Measurements from ENCODE around the gene CGREF1. TPM values are rescaled to one million over a fixed set of nuclear protein-coding genes. Genes with fewer than 3 reads are reported as not detected.

Gene CGREF1
- total RNA-seq, 4 donors from 2014 or later = 3.7 to 8.5 TPM; not detected in 2

GRCh38 chr2:27137322-27137935 is 18.5 kb upstream of the CGREF1 start:
- TF ChIP-seq POLR2A (IDR thresholded peaks at IDR 0.05) (no peak), CTCF (IDR thresholded peaks at IDR 0.05) (no peak)
- H3K27me3 ChIP-seq = no peaks in the 10 kb centered on the region
- no peak for DNase-seq
- 90 to 92% methylated on average over 10 to 11 of the region's 21 CpGs for WGBS, 2 donors
- peaks cover 0 to 2% of the 10 kb centered on the region in 2 donors for H3K36me3 ChIP-seq
- peaks cover 10 to 12% of the 10 kb centered on the region in 2 donors for H3K4me1 ChIP-seq
- intact Hi-C loops (cut with DNase I) = loop anchor here (5.0 kb wide), 1 partner anchor 70 kb away; no protein-coding TSS in a partner anchor
- H3K4me3 ChIP-seq (replicated peaks in 1 of 3) = no peak overlapping the region
- H3K27ac ChIP-seq = no peak overlapping the region
- no peaks in the 10 kb centered on the region for H3K9me3 ChIP-seq

- intact Hi-C loops (cut with DNase I) = loop anchor here (5.0 kb wide), 1 partner anchor 71 kb away; no protein-coding TSS in a partner anchor
- H3K9me3 ChIP-seq = no peaks in the 10 kb centered on the region
- H3K36me3 ChIP-seq = peaks cover 0 to 9% of the 10 kb centered on the region in 2 donors
- WGBS, 2 donors = 91% methylated on average over 7 of the region's 7 CpGs
- no peaks in the 10 kb centered on the region for H3K27me3 ChIP-seq
- no peak overlapping the region for H3K4me3 ChIP-seq (replicated peaks in 1 of 3)
- TF ChIP-seq CTCF (IDR thresholded peaks at IDR 0.05) (no peak), POLR2A (IDR thresholded peaks at IDR 0.05) (no peak)
- H3K4me1 ChIP-seq = peaks cover 10 to 12% of the 10 kb centered on the region in 2 donors
- no peak overlapping the region for H3K27ac ChIP-seq
- no peak for DNase-seq
These were observed 17.8 kb upstream of the CGREF1 start for GRCh38 chr2:27136751-27137150.

- TF ChIP-seq POLR2A (IDR thresholded peaks at IDR 0.05) (no peak), CTCF (IDR thresholded peaks at IDR 0.05) (no peak)
These were observed 16.6 kb upstream of the CGREF1 start for GRCh38 chr2:27135478-27135955.

GRCh38 chr2:27134781-27135477 is 16.0 kb upstream of the CGREF1 start:
- Histone ChIP-seq H3K36me3 (peaks cover 11 to 24% of the 10 kb centered on the region in 2 donors), H3K27ac (peak overlapping the region in 2 of 3 donors; percentile 78 to 87), H3K4me1 (peaks cover 10 to 12% of the 10 kb centered on the region in 2 donors), H3K27me3 (no peaks in the 10 kb centered on the region), H3K9me3 (no peaks in the 10 kb centered on the region), H3K4me3 (replicated peaks in 1 of 3) (peak overlapping the region in 1 of 3 donors; percentile 100)
- TF ChIP-seq POLR2A (IDR thresholded peaks at IDR 0.05) (no peak), CTCF (IDR thresholded peaks at IDR 0.05) (no peak)
- no peak for DNase-seq
- intact Hi-C loops (cut with DNase I) = loop anchor here (5.0 kb wide), 1 partner anchor 72 kb away; no protein-coding TSS in a partner anchor
- WGBS, 2 donors = 70 to 89% methylated on average over 20 to 26 of the region's 33 CpGs

More at GRCh38 chr2:27135478-27135955, 16.6 kb upstream of the CGREF1 start:
- WGBS, 2 donors = 85 to 92% methylated on average over 12 of the region's 12 CpGs
- intact Hi-C loops (cut with DNase I) = loop anchor here (5.0 kb wide), 1 partner anchor 72 kb away; no protein-coding TSS in a partner anchor
- no peak for DNase-seq
- Histone ChIP-seq H3K4me3 (replicated peaks in 1 of 3) (no peak overlapping the region), H3K9me3 (no peaks in the 10 kb centered on the region), H3K36me3 (peaks cover 9 to 21% of the 10 kb centered on the region in 2 donors), H3K4me1 (peaks cover 10 to 12% of the 10 kb centered on the region in 2 donors), H3K27me3 (no peaks in the 10 kb centered on the region), H3K27ac (no peak overlapping the region)
